Naive thymus-derived CD4-positive, alpha-beta T cell (primary cell): ENCODE measurements around the gene ALDH16A1. TPM values are rescaled to one million over a fixed set of nuclear protein-coding genes. Genes with fewer than 3 reads are reported as not detected.

Experiments
- ATAC-seq: fragments of 150-1000 bp; cut with Tn5 transposase; 2 replicates; pipeline ENCODE4 v1.10.0; 2021; ENCODE audit warnings: mild to moderate bottlenecking, moderate library complexity
- CTCF ChIA-PET: fragments of 350-600 bp; sonication (Branson Sonifier 250); formaldehyde crosslinking; loops from one replicate; lab custom pipeline; 2021; ENCODE audit warnings: antibody characterized with exemption; lab: Charles Lee
- POLR2A ChIA-PET: fragments of 350-600 bp; sonication (Branson Sonifier 250); formaldehyde crosslinking; loops from one replicate; lab custom pipeline; 2021; ENCODE audit warnings: antibody characterized with exemption, inconsistent platforms; lab: Charles Lee
- DNase-seq, 9 donors: peaks; one replicate each; pipeline versions ENCODE4 v3.0.0 to v3.0.0-alpha.2; 2020 to 2022; ENCODE audit warnings: mixed read lengths in 1 of 9
- H3K27ac ChIP-seq: one replicate; pipeline ENCODE4 v1.7.0; 2013; ENCODE audit warnings: mild to moderate bottlenecking, low read depth, low read length, moderate library complexity
- H3K27me3 ChIP-seq, 2 donors: one replicate each; pipeline ENCODE4 v1.7.0; 2013; ENCODE audit warnings: low read length in 2 of 2, mild to moderate bottlenecking in 2 of 2, moderate library complexity in 2 of 2; ENCODE audit not compliant: control insufficient read depth in 2 of 2, insufficient read depth in 2 of 2
- H3K36me3 ChIP-seq, 3 experiments: 1 replicate in 2 of 3; 2 replicates in 1 of 3; pipeline ENCODE4 v1.7.0; 2013; ENCODE audit warnings: low read length in 3 of 3, mild to moderate bottlenecking in 3 of 3, moderate library complexity in 1 of 3; ENCODE audit not compliant: insufficient read depth in 3 of 3, control insufficient read depth in 2 of 3
- H3K4me1 ChIP-seq, 2 donors: one replicate each; pipeline ENCODE4 v1.7.0; 2013; ENCODE audit warnings: low read length in 2 of 2, mild to moderate bottlenecking in 2 of 2, moderate library complexity in 1 of 2; ENCODE audit not compliant: control insufficient read depth in 2 of 2, insufficient read depth in 2 of 2
- H3K4me3 ChIP-seq: 2 replicates; pipeline ENCODE4 v1.7.0; 2013; ENCODE audit warnings: mild to moderate bottlenecking, low read length
- H3K9me3 ChIP-seq, 3 experiments: 1 replicate in 2 of 3; 2 replicates in 1 of 3; pipeline ENCODE4 v1.7.0; 2013; ENCODE audit warnings: low read length in 3 of 3; ENCODE audit not compliant: control insufficient read depth in 2 of 3
- H3K27ac Mint-ChIP-seq, 9 donors: one replicate each; pipeline ENCODE4 v1.8.0; 2020 to 2022; ENCODE audit warnings: mixed read lengths in 9 of 9, mild to moderate bottlenecking in 8 of 9, moderate library complexity in 5 of 9, inconsistent platforms in 2 of 9
- H3K27me3 Mint-ChIP-seq, 5 donors: one replicate each; pipeline ENCODE4 v1.8.0; 2021 to 2022; ENCODE audit warnings: mixed read lengths in 5 of 5, mild to moderate bottlenecking in 1 of 5
- H3K36me3 Mint-ChIP-seq, 5 donors: one replicate each; pipeline ENCODE4 v1.8.0; 2020 to 2022; ENCODE audit warnings: mixed read lengths in 5 of 5, mild to moderate bottlenecking in 3 of 5, inconsistent platforms in 1 of 5
- H3K4me1 Mint-ChIP-seq, 7 donors: one replicate each; pipeline ENCODE4 v1.8.0; 2020 to 2022; ENCODE audit warnings: mixed read lengths in 7 of 7, mild to moderate bottlenecking in 3 of 7, inconsistent platforms in 1 of 7
- H3K4me3 Mint-ChIP-seq, 10 donors: one replicate each; pipeline ENCODE4 v1.8.0; 2020 to 2022; ENCODE audit warnings: mild to moderate bottlenecking in 10 of 10, mixed read lengths in 10 of 10, moderate library complexity in 6 of 10, inconsistent platforms in 2 of 10
- H3K9me3 Mint-ChIP-seq, 11 donors: one replicate each; pipeline ENCODE4 v1.8.0; 2020 to 2022; ENCODE audit warnings: mixed read lengths in 11 of 11, mild to moderate bottlenecking in 4 of 11, inconsistent platforms in 1 of 11, moderate library complexity in 1 of 11
- intact Hi-C, 2 donors: fragments of 100-400 bp; cut with micrococcal nuclease; formaldehyde crosslinking; loops; one replicate each; pipeline ENCODE4 v1.15.1; 2023
- polyA plus RNA-seq, 2 donors: library from polyadenylated mRNA; unstranded; fragments of 300-500 nt; fragmentation: Illumina TruSeq; gene quantifications; one replicate each; pipeline ENCODE4 v1.2.3, GENCODE V29; 2021
- total RNA-seq, 6 experiments: library from RNA in 5 of 6; stranded (reverse) in 5 of 6; gene quantifications; 1 replicate in 5 of 6; 2 replicates in 1 of 6; pipeline ENCODE4 v1.2.3 and lab custom pipeline; 2021 to 2026

Gene ALDH16A1
- total and polyA plus RNA-seq, 7 experiments from 2014 or later: 27.6 to 38.1 (median 33.3) TPM

DNA sequence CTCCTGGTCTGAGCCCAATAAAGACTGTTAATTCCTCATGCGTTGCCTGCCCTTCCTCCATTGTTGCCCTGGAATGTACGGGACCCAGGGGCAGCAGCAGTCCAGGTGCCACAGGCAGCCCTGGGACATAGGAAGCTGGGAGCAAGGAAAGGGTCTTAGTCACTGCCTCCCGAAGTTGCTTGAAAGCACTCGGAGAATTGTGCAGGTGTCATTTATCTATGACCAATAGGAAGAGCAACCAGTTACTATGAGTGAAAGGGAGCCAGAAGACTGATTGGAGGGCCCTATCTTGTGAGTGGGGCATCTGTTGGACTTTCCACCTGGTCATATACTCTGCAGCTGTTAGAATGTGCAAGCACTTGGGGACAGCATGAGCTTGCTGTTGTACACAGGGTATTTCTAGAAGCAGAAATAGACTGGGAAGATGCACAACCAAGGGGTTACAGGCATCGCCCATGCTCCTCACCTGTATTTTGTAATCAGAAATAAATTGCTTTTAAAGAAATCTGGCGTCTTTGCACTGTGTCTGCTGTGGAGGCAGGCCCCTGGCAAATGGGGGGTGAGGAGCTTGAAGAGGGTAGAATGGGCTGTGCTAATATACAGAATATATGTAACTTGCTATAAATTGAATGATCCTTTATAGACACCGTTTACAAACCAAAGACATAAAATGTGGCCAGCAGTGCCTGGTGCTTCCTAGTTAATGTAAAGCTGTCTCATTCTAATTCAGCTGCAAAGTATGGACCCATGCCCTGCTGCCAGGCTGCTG lies 39.0 kb downstream of the ALDH16A1 start:
- Histone ChIP-seq H3K4me1 (peaks cover 19 to 35% of the 10 kb centered on the region in 2 donors), H3K4me3 (no peak overlapping the region), H3K36me3 (peaks cover 25 to 57% (median 31%) of the 10 kb centered on the region in 3 experiments), H3K9me3 (no peaks in the 10 kb centered on the region), H3K27ac (no peak overlapping the region), H3K27me3 (no peaks in the 10 kb centered on the region)
- peaks cover 0 to 12% (median 0%) of the 10 kb centered on the region in 5 donors for H3K27me3 Mint-ChIP-seq
- peak overlapping the region in 3 of 10 donors; percentile 16 to 32 (median 23) for H3K4me3 Mint-ChIP-seq
- peaks cover 0 to 18% (median 0%) of the 10 kb centered on the region in 11 donors for H3K9me3 Mint-ChIP-seq
- ATAC-seq (no peak), DNase-seq (no peak)
- ChIA-PET CTCF (no interaction called here), POLR2A (interaction anchor here (0.6 to 5.0 kb wide), 5 partner anchors 11 to 78 kb away, joined by 3 to 28 read pairs (median 5); partner anchors contain the start of gene FLT3LG)
- intact Hi-C loops: no loop called here
- H3K27ac Mint-ChIP-seq: peak overlapping the region; percentile 17 to 94 (median 79)
- peaks cover 31 to 62% (median 51%) of the 10 kb centered on the region in 7 donors for H3K4me1 Mint-ChIP-seq
- peaks cover 13 to 52% (median 35%) of the 10 kb centered on the region in 5 donors for H3K36me3 Mint-ChIP-seq

DNA sequence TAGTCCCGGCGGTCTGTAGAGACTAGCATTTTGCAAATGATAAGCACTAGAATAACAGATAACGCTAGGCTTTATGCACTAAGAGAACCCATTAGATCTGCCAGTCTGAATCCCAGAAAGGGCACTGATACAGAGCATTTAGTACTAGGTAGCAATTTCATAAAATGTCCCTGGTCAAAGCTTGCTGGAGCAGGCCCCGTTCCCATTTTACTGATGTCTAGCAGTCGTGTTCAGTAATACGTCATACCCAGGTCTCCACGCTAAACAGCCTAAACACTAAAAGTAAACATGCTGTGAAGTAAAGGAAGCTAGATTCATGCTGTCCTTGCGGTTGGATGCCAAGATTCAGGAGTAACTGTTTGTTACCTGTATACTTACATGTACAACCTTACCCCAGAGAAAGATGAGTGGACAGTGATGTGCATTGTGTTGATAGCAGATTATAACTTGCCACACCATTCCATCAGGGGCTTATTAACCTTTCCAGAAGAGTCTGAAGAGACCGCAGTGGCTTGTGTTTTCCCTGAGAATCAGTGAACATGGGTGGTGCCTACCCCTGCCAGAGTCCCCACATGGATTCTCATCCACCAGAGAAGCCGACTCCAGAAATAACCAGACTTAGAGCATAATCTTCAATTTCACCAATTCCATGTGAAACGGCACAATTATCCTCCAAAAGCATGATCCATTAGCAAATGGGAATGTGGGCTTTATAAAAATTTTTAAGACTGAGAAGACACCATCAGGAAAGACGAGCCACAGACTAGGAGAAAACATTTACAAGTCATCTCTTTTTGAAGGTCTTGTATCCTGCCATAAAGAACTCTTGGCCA lies 39.8 kb downstream of the ALDH16A1 start:
- peaks cover 24 to 41% of the 10 kb centered on the region in 2 donors for H3K4me1 ChIP-seq

DNA sequence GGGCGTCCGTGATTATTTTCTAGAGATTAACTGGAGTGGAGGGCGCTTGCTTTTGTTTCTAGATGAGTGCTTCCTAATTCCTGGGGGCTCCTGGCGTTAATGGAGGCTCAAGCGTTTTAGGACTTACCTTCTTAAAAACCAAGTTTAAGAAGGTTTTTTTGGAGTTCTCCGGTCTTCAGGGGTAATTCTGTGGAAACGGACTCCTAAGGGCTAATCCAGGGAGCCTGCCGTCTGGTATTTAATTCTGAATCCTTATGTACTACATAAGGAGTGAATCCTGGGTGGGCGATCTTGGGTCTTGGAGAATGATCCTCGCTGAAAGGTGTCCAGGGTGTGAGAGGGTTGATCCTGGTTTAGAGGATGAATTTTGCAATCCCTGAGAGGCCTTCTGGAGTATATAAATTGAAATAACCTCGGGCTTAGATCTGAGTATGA lies 43.6 kb downstream of the ALDH16A1 start:
- Histone ChIP-seq H3K36me3 (peaks cover 26 to 57% (median 40%) of the 10 kb centered on the region in 3 experiments), H3K27ac (peak overlapping the region; percentile 99), H3K9me3 (no peaks in the 10 kb centered on the region), H3K4me3 (peak overlapping the region; percentile 97), H3K27me3 (no peaks in the 10 kb centered on the region), H3K4me1 (peaks cover 14 to 34% of the 10 kb centered on the region in 2 donors)
- H3K4me3 Mint-ChIP-seq: peak overlapping the region; percentile 96 to 100 (median 99)
- intact Hi-C loops: loop anchor here (1.0 to 5.0 kb wide), 15 partner anchors 9 to 531 kb away; partner anchors contain the start of genes ALDH16A1 (in 2 of the 2), FLT3LG (in 2 of the 2), RPL13A (in 2 of the 2) and AKT1S1 (in 1 of the 2)
- H3K9me3 Mint-ChIP-seq: peaks cover 0 to 22% (median 0%) of the 10 kb centered on the region in 11 donors
- peak overlapping the region; percentile 91 to 100 (median 98) for H3K27ac Mint-ChIP-seq
- ATAC-seq: no peak
- ChIA-PET CTCF (interaction anchor here (0.6 to 1.6 kb wide), 3 partner anchors 11 to 74 kb away, joined by 3 to 4 read pairs (median 3); no protein-coding TSS in a partner anchor), POLR2A (interaction anchor here (1.0 to 5.2 kb wide), 15 partner anchors 12 to 180 kb away, joined by 3 to 45 read pairs (median 11); partner anchors contain the start of genes ALDH16A1, BCL2L12, FLT3LG and IRF3)
- peaks cover 15 to 54% (median 48%) of the 10 kb centered on the region in 5 donors for H3K36me3 Mint-ChIP-seq
- H3K27me3 Mint-ChIP-seq: peaks cover 0 to 12% (median 0%) of the 10 kb centered on the region in 5 donors
- peaks cover 33 to 65% (median 48%) of the 10 kb centered on the region in 7 donors for H3K4me1 Mint-ChIP-seq
- DNase-seq: no peak

More for the DNA sequence above, 39.8 kb downstream of the ALDH16A1 start:
- POLR2A ChIA-PET: interaction anchor here (0.6 to 5.0 kb wide), 5 partner anchors 10 to 77 kb away, joined by 3 to 28 read pairs (median 5); partner anchors contain the start of gene FLT3LG
- Histone ChIP-seq H3K9me3 (no peaks in the 10 kb centered on the region), H3K27me3 (no peaks in the 10 kb centered on the region), H3K4me3 (no peak overlapping the region), H3K27ac (peak overlapping the region; percentile 36), H3K36me3 (peaks cover 25 to 59% (median 35%) of the 10 kb centered on the region in 3 experiments)
- Mint-ChIP-seq H3K27me3 (peaks cover 0 to 7% (median 0%) of the 10 kb centered on the region in 5 donors), H3K27ac (peak overlapping the region; percentile 67 to 94 (median 81)), H3K4me1 (peaks cover 32 to 63% (median 53%) of the 10 kb centered on the region in 7 donors), H3K36me3 (peaks cover 13 to 52% (median 36%) of the 10 kb centered on the region in 5 donors), H3K4me3 (peak overlapping the region in 6 of 10 donors; percentile 2 to 45 (median 22)), H3K9me3 (peaks cover 0 to 12% (median 0%) of the 10 kb centered on the region in 11 donors)
- DNase-seq: no peak
- CTCF ChIA-PET: interaction anchor here (0.7 kb wide), 1 partner anchor 81 kb away, joined by 3 read pairs; no protein-coding TSS in a partner anchor
- no peak for ATAC-seq
- intact Hi-C loops: no loop called here

DNA sequence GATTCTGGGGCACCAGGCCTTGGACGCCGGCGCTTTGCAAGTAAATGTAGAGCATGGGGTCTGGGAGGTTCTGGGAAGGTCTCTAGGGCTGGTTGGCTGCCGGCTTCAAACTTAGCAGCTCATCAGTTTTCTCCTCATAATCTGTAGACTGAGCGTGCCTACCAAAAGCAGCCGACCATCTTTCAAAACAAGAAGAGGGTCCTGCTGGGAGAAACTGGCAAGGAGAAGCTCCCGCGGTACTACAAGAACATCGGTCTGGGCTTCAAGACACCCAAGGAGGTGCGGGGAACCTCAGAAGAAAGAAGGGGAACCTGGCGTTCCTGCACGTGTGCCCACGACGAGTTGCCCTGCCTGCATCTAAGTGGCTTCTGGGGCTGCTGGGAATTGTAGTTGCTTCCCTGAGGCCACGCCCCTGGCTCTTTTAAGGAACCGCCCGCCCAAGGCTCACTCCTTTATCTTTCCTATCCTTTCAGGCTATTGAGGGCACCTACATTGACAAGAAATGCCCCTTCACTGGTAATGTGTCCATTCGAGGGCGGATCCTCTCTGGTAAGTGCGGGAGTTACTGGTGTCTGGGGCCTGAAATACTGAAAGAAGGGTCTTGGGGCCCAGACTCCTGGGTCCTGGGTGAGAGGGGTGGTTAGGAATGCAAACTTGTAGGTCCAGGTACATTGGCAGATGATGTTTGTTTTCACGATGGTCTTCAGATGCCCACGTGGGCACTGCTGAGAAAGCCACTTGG lies 44.2 kb downstream of the ALDH16A1 start:
- Mint-ChIP-seq H3K27ac (peak overlapping the region; percentile 91 to 100 (median 98)), H3K4me1 (peaks cover 32 to 64% (median 50%) of the 10 kb centered on the region in 7 donors), H3K36me3 (peaks cover 15 to 53% (median 43%) of the 10 kb centered on the region in 5 donors), H3K4me3 (peak overlapping the region; percentile 96 to 100 (median 99)), H3K9me3 (peaks cover 0 to 22% (median 0%) of the 10 kb centered on the region in 11 donors), H3K27me3 (peaks cover 0 to 12% (median 0%) of the 10 kb centered on the region in 5 donors)
- POLR2A ChIA-PET: interaction anchor here (1.0 to 5.2 kb wide), 14 partner anchors 13 to 180 kb away, joined by 3 to 45 read pairs (median 10); partner anchors contain the start of genes ALDH16A1, BCL2L12, IRF3 and NOSIP
- peaks cover 21 to 40% of the 10 kb centered on the region in 2 donors for H3K4me1 ChIP-seq
- H3K36me3 ChIP-seq: peaks cover 19 to 51% (median 35%) of the 10 kb centered on the region in 3 experiments
- no peaks in the 10 kb centered on the region for H3K9me3 ChIP-seq
- peak overlapping the region; percentile 99 for H3K27ac ChIP-seq
- DNase-seq (peak; percentile 55 to 85 (median 77)), ATAC-seq (peak; percentile 20)
- H3K4me3 ChIP-seq: peak overlapping the region; percentile 97
- no peaks in the 10 kb centered on the region for H3K27me3 ChIP-seq
- CTCF ChIA-PET: interaction anchor here (0.6 to 1.6 kb wide), 2 partner anchors 11 to 49 kb away, joined by 3 read pairs; no protein-coding TSS in a partner anchor
- intact Hi-C loops: loop anchor here (2.0 to 5.0 kb wide), 7 partner anchors 54 to 530 kb away; partner anchors contain the start of genes AP2A1 (in 1 of the 2), C19orf73 (in 1 of the 2), FUZ (in 1 of the 2) and GYS1 (in 1 of the 2)

DNA sequence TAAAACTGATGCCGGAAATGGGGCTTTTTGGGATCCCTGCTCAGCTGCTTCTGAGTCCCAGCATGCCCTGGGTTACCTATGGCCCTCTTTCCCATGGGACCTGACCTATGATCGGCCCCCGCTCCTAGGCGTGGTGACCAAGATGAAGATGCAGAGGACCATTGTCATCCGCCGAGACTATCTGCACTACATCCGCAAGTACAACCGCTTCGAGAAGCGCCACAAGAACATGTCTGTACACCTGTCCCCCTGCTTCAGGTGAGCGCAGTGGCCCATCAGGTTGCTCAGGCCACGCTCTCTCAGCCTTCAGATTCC lies 44.7 kb downstream of the ALDH16A1 start:
- Mint-ChIP-seq H3K4me1 (peaks cover 32 to 65% (median 50%) of the 10 kb centered on the region in 7 donors), H3K27me3 (peaks cover 0 to 12% (median 0%) of the 10 kb centered on the region in 5 donors), H3K4me3 (peak overlapping the region; percentile 96 to 100 (median 99)), H3K36me3 (peaks cover 11 to 48% (median 38%) of the 10 kb centered on the region in 5 donors), H3K9me3 (peaks cover 0 to 22% (median 0%) of the 10 kb centered on the region in 11 donors), H3K27ac (peak overlapping the region; percentile 91 to 100 (median 98))
- H3K9me3 ChIP-seq: no peaks in the 10 kb centered on the region
- ChIA-PET CTCF (interaction anchor here (0.6 to 1.6 kb wide), 2 partner anchors 22 to 49 kb away, joined by 3 to 8 read pairs; no protein-coding TSS in a partner anchor), POLR2A (interaction anchor here (0.8 to 5.2 kb wide), 5 partner anchors 19 to 93 kb away, joined by 3 to 29 read pairs (median 10); partner anchors contain the start of genes NOSIP and PRR12)
- peak overlapping the region; percentile 97 for H3K4me3 ChIP-seq
- peak overlapping the region; percentile 99 for H3K27ac ChIP-seq
- DNase-seq (no peak), ATAC-seq (no peak)
- peaks cover 15 to 45% (median 29%) of the 10 kb centered on the region in 3 experiments for H3K36me3 ChIP-seq
- H3K4me1 ChIP-seq: peaks cover 26 to 45% of the 10 kb centered on the region in 2 donors
- H3K27me3 ChIP-seq: no peaks in the 10 kb centered on the region
- intact Hi-C loops: loop anchor here (2.0 to 5.0 kb wide), 7 partner anchors 55 to 530 kb away; partner anchors contain the start of genes AP2A1 (in 1 of the 2), C19orf73 (in 1 of the 2), FUZ (in 1 of the 2) and GYS1 (in 1 of the 2)
